Stimulated activated naive CD8-positive, alpha-beta T cell treated with anti-CD3 and anti-CD28 coated beads, Interleukin-15, Interleukin-2, amounts not matched to agents 100 U/mL and 50 U/mL, for 24 hours (primary cell): ENCODE data around the gene BIRC7.
"Not testable (repeated sequence)": the region's sequence is repeated elsewhere in the genome, so short reads cannot be mapped to it uniquely, and the experiment has no call there.

ENCODE experiments used
- ATAC-seq: fragments of 150-1000 bp; cut with Tn5 transposase; one replicate; pipeline ENCODE4 v1.10.0; 2021
- DNase-seq: peaks from one replicate; pipeline ENCODE4 v3.0.0; 2021

The BIRC7 gene

DNA sequence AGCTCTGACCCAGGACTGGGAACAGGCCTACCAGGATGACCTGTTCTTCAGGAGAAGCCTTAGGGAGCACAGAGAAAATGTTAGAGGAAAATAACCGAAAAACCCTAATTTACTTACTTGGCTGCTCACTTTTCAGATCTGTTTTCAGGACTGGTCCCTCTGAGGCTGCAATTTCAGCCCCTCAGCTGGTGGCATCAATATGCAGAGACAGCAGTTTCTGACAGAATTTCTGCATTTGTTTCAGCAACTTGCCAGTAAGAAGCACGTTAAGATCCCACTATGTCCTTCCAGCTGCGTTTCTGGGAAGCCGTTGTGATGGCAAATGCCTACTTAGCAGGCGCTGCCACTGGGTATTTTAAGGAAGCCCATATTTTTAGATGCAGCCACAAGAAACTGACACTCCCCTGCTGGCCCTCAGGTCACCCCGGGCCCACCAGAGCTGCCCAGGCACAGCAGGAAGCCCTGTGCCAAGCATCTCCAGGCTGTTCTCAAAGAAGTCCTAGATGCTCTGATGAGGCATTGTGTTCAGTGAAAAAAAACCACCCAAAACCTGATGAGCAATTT, 27.3 kb upstream of the BIRC7 start:
- DNase-seq = no peak
- no peak for ATAC-seq

DNA sequence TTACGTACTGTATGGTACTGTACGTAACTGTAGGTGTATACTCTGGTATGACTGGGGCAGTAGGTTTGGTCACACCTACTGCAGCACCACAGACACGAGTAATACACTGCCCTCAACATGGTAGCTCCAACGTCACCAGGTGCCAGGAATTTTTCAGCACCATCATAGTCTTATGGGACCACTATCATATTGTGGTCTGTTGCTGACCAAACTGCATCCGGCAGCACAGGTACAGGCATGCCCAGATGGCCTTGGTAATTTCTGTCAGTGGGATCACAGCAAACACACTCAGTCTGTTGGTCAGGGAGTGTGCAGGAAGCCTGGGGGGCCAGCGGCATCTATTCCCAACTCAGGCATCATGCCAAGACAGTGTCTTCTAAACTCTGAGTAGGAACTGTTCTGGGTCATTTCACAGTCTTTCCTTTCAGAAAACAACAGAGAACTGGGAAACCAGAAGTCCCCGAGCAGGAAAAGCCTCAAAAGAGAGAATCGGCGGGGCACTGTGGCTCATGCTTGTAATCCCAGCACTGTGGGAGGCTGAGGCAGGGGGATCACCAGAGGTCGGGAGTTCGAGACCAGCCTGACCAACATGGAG, 25.6 kb upstream of the BIRC7 start:
- ATAC-seq = no peak
- DNase-seq = no peak

DNA sequence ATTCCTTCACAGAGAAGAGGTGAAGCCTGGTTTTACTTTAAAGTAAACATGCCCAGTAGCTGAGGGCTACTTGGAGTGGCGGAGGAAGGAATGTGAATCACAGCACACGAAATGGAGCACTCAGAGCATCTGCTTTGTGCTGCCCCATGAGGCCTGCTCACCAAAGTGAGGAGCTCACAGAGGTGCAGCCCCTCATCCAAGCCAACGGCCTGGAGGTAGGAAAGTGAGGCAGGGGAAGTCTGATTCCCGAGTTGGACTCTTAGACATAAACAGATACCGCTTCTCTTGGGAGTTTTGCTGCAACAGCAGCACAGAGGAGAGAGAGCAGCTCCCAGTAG, 23.3 kb upstream of the BIRC7 start:
- ATAC-seq (no peak), DNase-seq (no peak)

DNA sequence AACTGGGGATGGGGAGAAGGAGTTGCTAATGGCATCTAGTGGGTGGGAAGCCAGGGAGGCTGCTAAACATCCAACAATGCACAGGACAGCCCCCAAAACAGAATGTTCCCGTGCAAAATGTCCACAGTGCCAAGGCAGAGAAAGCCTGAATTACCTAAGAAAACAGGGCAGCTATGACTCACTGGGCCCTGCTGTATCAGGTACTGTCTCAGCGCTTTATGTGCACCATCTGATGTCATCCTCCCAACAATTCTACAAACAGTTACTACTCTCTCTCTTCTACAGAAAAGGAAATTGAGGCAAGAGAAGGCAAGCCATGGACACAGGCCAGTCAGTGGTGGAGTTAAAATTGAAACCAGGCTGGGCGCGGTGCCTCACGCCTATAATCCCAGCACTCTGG, 22.9 kb upstream of the BIRC7 start:
- ATAC-seq (no peak), DNase-seq (no peak)

DNA sequence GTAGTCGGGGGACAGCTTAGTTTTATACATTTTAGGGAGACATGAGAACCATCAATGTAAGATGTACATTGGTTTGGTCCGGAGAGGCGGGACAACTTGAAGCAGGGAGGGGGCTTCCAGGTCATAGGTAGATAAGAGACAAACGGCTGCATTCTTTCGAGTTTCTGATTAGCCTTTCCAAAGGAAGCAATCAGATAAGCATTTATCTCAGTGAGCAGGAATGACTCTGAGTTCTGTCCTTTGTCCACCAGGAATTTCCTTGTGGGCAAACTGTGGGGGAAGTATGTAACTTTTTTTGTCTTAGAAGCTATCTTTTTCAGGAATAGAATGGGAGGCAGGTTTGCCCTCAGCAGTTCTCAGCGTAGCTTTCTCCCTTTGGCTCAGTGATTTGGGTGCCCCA, 21.2 kb upstream of the BIRC7 start:
- no peak for ATAC-seq
- DNase-seq = no peak

DNA sequence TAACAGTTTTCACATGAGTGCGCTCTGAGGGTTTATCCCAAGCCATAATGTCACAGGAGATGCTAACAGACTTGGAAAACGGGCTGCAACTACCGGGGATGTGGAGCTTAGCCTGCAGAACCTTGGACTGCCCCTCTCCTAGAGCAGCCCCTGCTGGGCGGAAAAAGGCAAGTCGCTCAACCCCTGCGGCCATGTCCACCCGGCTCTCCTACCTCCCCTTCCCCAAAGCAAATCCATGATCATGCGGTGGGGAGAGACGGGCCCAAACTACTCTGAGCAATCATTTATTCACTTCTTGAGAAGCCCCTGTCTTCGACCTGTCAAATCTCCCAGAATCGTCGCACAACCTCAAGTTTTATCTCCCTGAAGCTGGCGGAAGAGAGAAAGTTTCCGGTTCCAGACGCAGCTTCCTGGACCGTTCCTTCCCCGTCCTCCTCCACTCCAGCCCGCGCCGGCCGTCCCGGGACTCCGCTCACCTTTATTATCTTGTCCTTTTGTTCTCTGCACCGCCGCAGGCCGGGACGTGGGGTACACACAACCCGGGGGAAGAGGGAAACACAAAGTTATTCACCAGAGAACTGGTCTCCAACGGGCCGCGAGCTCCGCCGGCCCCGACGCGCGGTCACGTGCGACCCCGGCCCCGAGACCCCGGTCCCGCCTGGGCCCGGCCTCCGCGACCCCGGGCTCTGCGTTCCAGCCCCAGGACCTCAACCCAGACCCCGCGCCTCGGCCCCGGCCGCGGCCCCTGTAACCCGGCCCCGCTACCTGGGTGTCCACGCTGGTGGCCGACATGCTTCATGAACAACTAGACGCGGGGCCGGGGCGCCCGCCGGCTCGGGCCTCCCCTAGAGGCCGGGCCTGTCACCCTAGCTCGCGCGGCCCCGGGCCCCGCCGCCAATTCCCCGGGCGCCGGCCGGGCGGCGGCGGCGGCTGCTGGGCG, 20.3 kb upstream of the BIRC7 start:
- ATAC-seq = no peak
- DNase-seq = peak; percentile 31

DNA sequence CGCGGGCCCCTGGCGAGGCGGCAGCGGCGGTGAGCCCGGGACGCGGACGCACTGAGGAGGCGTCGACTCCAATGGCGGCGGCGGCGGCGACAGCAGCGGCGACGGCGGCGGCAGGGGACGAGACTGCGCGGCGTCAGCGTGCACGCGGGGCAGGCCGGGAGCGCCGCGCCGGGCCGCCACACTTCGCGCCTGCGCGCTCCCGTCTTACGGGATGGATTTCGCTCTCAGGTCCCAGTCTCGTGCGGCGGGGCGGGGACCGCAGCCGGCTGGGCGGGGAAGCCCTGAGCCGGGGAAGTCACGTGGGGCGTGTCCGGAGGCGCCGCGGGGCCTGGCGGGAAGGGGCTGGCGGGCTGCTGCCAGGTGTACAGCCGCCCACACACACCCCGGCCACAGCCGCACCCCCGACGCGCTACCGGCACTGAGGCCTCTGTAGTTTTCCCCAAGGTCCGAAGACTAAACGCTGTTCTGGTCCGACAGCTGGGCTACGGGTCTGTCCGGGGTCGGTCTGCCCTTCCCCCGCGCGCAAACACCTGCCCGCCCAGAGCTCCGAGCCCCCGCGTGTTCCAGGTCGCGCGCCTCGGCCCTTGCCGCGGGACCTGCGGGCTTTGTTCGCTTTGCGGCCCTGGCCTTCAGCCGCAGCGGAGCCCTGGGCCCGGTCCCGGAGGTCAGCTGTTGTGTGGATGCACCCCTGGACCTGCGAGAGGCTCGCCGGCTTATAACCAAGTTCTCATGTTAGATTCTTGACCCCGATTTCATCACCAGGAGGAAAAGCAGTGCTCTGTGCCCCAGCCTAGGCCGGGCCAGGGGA, 19.5 kb upstream of the BIRC7 start, which contains the start of gene YTHDF1:
YTHDF1 (minus strand) TSS at position 91 of the 808 bp plus-strand sequence. CDS start 239 bp downstream, outside the sequence.
- ATAC-seq (peak; percentile 95), DNase-seq (peak; percentile 98)

DNA sequence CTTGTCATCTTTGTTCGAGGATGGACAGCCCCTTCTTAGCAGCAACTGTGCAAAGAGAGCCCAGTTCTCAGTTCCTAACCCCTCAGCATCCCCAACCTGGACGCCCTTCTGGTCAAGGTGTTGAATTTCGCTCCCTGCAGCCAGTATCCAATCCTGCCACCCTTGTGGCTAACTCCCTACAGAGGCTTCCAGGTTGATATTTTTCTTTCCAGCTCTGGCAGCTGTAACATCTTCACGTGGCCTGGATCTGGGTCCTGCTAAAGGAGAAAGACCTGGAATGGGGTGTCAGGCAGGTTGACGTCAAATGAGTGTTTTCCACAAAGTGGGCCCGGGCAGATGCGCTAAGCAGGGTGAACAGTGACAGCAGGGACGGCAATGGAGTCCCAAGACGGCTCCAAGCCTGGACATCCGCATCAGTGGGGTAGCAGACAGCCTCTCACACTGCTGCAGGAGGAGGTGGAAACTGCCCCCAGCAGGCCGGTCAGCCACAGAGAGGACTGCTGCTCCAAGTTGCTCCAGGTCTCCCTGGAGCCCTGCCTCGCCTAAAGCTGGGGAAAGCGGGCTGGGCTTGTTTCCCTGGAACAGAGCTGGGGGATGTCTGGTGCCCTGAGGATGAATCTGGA, 18.7 kb upstream of the BIRC7 start:
- DNase-seq = no peak
- no peak for ATAC-seq

DNA sequence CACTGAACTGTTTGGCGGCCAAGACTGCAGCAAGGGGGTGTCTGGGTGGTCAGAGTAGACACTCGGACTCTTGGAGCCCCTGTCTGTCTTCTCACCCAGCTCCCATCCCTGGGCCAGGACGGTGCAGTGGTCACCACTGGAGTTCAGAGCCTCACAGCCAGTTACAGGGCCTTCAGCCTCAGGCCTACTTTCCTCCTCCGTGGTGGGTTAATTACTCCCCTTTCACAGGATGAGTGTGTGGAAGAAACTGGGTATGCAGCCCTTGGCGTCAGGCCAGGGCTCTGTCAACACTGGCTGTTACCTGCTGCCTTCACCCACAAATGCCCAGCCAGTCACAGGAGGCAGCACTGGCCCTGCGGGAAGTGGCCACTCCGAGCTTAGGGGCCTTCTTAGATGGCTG, 18.0 kb upstream of the BIRC7 start:
- DNase-seq (no peak), ATAC-seq (no peak)

DNA sequence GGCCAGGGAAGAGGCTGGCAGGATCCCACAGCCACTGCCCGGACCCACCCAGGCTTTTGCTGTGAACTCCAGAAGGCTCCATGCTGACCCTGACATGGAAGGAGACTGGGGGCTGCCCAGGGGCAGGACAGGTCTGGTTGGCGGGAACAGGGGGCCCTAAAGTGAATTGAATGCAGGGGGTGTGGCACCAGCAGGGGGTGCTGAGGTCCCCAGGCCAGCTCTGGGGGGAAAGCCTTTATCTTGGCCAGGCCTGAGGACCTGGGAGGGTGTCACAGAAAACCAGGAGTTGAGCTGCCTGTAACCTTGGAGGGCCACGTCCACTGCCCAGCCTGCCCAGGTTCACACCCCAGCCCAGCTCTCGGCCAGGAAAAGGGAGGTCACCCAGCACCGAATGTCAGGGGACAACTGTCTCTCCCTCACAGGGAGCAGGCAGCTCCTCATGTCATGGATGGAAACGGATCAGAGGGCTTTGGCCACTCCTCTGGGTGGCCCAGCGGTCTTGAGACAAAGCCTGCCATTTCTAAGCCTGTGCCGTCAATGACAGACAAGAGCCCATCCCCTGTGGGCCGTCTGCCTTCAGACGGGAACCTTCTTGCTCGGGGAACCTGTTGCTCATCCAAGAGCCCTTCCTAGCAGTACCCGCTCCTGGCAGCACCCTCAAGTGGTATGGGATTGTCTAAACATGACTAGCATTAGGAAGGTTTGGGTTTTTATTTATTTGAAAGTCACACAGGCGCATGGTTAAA, 16.8 kb upstream of the BIRC7 start:
- ATAC-seq = no peak

DNA sequence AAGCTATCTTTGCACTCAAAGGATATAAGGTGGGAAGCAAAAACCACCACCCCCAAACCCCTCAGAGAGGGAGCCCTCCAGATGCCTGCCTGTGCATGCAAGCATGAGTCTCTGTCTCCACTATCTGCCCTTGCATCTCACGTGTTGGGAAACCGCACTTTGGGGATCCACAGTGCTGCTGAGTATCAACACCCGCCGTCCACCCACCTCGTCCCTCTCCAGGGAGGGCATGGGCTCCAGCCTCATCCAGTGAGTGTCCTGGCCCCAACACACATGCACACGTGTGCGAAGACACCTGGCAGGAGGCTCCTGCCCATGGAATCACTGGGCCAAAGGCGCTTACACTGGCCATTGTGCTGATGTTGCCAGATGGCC, 16.3 kb upstream of the BIRC7 start:
- DNase-seq (no peak), ATAC-seq (no peak)

More for the DNA sequence above, 16.8 kb upstream of the BIRC7 start:
- DNase-seq = peak; percentile 15

DNA sequence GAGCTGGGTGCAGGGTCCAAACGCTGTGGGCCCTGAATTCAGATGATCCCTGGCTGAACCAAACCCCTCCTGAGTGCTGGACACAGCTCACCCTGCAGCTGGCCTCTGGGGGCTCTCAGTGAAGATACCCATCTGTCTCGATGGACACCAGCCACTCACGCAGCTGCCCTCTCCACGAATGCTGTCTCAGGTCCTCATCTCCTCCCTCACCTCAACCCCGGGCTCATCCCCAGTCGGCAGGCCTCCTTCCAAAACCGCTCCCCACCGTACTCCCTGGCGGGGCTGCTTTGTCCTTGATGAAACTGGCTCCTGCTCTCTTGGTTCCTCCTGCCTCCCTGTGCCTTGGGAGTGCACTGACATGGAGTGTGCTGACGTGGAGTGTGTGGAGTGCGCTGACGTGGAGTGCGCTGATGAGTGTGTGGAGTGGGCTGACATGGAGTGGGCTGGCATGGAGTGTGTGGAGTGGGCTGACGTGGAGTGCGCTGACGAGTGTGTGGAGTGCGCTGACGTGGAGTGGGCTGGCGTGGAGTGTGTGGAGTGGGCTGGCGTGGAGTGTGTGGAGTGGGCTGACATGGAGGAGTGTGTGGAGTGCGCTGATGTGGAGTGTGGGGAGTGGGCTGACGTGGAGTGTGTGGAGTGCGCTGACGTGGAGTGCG, 15.7 kb upstream of the BIRC7 start:
- DNase-seq (no peak), ATAC-seq (no peak)

DNA sequence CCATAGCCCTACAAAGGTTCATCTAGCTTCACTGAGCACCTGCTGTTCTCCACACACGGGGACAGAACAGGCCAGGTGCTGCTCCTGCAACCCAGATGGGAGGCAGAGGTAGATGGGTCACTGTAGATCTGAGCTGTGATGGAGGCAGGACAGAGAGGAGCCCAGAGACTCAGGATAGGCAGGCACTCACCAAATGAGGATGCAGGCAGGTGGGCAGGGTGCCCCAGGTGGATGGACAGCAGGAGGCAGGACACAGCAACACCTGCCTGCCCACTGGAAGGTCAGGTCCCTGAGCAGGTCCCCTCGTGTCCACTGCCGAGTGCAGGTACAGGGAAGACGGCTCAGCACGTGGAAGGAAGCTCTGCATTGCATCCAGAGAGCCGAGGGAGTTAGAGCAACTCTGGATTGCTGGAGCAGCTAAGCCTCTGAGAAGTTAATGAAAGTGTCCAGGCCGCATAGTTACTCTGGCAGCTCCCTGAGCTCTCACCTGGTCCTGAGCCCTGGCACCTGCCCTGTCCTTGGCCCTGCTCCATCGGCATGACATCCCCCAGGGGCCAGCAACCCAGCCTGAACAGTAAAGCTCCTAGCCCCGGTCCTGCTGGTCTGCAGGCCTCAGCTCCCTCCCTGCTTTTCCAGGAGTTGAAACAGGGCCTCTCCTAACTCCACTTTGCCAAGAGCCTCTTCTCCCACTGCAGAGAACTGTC, 14.9 kb upstream of the BIRC7 start:
- ATAC-seq = no peak
- DNase-seq = no peak

DNA sequence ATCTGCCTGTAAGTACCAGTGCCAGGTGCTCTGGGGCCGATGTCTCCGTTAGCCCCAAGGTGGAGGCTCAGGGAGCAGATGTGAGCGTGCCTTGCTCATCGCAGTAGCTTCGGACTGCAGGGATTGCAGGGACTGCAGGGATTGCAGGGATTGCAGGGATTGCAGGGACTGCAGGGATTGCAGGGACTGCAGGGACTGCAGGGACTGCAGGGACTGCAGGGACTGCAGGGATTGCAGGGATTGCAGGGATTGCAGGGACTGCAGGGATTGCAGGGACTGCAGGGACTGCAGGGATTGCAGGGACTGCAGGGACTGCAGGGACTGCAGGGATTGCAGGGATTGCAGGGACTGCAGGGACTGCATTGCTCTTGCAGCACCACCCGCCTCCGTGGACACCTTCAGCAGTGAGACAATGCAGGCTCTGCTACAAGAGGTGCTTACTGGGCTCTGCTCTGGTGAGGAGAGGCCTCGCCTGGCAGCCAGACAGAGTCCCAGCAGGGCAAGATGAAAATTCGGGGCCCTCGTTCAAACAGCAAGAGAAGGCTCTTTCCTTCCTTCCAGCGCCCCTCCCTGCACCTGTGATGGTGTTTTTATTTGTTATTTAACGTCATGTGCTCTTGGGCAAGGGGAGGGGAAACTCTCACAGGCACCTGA, 14.2 kb upstream of the BIRC7 start:
- not testable (repeated sequence) for ATAC-seq, DNase-seq

DNA sequence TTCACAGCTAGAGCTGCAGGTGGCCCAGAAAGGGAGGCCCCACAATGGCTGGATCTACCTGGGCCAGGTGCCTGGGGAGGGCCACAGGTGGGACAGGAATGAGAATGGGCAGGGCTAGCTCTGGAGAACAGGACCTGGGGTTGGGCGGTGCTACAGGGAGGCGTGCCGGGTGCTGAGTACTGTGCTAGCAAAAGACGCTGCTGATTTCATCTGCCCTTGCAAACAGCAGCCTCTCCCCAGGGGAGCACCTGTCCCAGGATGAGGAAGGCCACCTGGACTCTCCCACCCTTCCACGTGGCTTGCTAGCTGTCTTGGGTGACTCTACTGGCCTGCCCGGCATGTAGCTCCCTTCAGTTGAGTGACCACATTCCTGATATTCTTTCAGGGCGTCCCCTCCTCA, 13.2 kb upstream of the BIRC7 start:
- no peak for DNase-seq
- no peak for ATAC-seq

DNA sequence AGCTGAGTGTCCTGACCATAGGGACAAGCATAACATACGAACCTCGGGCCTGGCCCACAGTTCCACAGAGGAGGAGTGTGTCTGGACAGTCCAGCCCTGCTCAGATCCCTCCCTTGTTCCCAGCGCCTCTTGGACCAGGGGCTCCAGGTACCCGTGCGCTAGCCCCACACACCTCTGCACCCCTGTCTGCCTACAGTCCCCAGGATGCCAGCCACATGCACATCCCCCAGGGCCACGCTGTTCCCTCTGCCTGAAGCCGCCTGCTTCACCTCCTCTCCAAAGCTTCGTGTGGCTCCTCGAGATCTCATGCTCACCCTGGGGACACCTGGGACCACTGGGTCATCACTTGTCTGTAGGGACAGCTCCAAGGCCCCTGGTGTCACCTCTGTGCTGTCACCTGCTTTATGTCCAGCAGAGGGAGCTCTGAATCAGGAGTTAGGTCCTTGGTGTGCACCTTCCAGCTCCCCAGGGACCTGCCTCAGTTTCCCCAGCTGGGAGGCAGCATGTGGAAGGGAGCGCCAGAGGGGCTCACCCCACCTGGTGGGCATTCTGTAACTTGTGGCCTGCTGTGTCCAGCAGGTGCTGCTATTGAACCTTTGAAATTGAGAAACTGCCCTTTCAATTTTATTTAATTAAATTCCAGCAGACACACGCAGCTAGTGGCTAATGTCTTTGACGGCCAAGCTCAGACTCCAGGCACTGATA, 12.4 kb upstream of the BIRC7 start:
- ATAC-seq (peak; percentile 30), DNase-seq (peak; percentile 54)

DNA sequence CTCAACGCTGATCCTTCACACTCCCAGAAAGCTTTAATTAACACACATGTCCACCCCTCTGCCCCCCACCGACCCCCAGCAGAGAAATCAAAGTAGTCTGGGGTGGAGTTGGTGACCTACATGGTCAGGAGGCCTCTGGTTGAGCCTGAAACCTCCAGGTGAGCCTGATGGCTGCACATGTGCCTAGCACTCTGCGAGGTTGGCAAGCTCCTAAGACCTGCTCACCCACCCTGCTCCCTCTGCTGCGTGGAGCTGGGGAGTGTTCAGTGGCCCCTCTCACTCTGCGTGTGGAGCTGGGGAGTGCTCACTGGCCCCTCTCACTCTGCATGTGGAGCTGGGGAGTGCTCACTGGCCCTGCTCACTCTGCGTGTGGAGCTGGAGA, 11.9 kb upstream of the BIRC7 start:
- no peak for ATAC-seq
- no peak for DNase-seq

DNA sequence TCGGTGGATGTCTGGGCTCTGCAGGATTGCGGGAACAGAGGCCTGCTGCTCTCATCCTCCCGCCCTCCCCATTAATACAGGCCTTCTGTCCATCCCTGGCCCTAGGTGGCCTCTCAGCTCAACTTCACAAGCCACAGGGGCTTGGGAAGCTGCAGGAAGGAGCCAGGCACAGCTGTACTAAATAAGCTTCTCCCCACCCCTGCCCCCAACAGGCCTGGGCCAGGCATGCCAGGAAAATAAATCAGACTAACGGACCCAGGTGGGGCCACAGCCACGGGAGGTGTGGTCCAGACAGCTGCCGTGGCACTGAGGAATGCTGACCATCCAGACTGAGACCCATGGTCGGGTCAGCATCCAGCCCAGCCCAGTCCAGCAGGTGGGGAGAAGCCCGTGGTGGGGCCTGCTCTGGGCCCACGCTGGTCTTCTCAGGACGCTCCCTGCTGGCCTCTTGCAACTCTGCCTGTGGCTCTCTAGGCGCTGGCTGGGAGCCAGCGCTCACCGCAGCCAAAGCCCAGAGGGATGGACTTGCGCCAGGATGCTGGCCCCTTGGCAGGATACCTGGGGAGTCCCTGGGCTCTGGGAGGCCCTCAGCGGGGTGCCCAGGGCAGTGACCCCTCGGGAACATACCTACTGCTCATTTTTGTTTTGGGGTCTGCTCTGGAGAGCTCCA, 11.2 kb upstream of the BIRC7 start:
- DNase-seq = no peak

DNA sequence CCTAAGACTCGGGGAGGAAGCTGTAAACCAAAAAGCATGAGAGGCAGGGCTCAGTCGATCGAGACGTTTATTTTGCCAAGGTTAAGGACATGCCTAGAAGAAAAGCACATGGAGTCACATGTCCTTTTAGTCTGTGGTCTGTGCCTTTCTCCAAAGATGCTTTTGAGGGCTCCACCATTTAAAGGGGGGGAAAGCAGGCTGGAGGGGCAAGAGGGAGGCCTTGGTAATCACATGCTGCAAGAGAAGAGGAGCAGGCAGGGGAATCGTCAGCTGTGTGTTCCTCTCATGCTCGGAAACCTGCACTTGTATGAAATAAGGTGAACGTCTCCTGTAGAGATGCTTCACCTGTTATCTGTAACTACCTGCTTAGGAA, 10.6 kb upstream of the BIRC7 start:
- no peak for ATAC-seq

More for the DNA sequence above, 11.2 kb upstream of the BIRC7 start:
- no peak for ATAC-seq

More for the DNA sequence above, 10.6 kb upstream of the BIRC7 start:
- no peak for DNase-seq
